IPS-NIHi11 (cell line): ENCODE results near the gene SCYL1.
"Not testable (repeated sequence)": the region's sequence is repeated elsewhere in the genome, so short reads cannot be mapped to it uniquely, and the experiment has no call there.

Experiments
- DNase-seq: peaks from one replicate; pipeline ENCODE4 v3.0.0; 2012; ENCODE audit warnings: mixed read lengths, low spot score

Gene SCYL1

GRCh38 chr11:65506290-65506771 lies 18.6 kb upstream of the SCYL1 start:
- no peak for DNase-seq

DNA sequence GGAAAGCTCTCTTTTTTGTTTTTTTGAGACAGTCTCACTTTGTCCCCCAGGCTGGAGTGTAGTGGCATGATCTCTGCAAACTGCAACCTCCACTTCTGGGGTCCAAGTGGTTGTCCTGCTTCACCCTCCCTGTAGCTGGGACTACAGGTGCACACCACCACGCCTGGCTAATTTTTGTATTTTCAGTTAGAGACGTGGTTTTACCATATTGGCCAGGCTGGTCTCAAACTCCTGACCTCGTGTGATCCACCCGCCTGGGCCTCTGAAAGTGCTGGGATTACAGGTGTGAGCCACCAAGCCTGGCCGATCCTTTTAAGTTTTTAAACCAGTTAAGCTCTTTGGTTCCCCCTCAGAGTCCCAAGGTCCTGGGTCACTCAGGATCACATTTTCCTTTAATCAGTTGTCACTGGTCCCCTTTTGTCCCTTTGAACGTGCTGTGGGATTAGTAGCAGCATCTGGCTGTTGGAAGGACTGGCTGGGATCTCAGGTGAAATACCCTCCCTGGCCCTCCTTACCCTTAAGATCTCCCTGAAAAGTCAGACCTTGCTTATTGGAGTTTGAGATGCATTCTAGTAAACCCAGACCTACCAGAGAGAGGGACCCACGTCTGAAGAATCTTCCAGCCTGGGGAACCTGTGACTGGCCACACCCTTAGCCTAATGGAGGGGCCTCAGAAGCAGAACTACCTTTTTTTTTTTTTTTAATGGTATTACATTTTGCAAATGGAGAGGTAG lies 17.9 kb upstream of the SCYL1 start:
- DNase-seq: no peak

DNA sequence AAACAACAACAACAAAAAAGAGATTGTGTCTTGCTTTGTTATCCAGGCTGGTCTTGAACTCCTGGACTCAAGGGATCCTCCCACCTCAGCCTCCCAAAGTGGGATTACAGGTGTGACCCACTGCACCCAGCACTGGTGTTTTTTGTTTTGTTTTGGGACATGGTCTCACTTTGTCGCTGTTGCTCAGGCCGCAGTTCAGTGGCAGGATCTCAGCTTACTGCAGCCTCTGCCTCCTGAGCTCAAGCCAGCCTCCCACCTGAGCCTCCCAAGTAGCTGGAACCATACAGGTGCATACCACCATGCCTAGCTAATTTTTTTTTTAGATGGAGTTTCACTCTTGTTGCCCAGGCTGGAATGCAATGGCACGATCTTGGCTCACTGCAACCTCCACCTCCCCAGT lies 12.6 kb upstream of the SCYL1 start:
- not testable (repeated sequence) for DNase-seq

DNA sequence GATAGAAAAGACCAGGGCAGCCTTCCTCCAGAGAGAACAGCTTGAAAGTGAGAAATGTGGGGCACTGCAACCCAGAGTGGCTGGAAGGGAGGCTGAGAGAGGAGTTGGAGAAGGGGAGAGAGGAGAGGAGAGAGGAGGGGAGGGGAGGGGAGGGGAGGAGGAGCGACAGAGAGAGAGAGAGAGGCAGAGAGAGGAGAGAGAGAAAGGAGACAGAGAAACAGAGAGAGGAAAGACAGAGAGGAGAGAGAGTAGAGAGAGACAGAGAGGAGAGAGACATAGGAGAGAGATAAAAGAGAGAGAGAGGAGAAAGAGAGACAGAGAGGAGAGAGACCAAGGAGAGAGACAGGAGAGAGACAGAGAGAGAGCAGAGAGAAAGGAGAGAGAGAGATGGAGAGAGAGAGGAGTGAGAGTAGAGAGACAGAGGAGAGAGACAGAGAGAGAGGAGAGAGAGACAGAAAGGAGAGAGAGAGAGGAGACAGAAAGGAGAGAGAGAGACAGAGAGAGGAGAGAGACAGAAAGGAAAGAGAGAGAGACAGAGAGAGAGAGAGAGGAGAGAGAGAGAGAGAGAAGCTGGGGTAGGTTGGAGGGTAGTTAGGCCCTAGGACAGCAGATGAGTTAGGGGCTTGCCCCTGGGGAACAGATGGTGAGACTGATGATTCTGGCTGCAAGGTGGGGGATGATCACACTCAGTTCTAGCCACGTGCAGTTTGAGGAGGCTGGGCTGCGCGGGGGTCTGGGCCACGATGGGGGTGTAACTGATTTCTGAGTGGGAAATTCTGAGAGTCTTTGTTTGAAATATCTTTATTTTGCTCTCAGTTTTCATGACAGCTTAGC lies 8.5 kb upstream of the SCYL1 start:
- DNase-seq: no peak

DNA sequence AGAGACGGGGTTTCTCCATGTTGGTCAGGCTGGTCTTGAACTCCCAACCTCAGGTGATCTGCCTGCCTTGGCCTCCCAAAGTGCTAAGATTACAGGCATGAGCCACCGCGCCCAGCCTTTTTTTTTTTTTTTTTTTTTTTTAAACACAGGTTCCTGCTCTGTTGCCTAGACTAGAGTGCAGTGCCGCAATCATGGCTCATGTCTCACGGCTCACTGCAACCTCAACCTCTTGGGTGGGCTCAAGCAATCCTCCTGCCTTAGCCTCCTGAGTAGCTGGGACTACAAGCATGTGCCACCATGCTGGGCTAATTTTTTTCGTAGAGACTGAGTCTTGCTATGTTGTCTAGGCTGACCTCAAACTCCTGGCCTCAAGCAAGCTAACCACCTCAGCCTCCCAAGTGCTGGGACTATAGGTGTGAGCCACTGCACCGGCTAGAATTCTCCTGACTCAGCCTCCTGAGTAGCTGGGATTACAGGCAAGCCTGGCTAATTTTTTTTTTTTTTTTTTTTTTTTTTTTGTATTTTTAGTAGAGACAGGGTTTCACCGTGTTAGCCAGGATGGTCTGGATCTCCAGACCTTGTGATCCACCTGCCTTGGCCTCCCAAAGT lies 5.8 kb upstream of the SCYL1 start:
- not testable (repeated sequence) for DNase-seq

DNA sequence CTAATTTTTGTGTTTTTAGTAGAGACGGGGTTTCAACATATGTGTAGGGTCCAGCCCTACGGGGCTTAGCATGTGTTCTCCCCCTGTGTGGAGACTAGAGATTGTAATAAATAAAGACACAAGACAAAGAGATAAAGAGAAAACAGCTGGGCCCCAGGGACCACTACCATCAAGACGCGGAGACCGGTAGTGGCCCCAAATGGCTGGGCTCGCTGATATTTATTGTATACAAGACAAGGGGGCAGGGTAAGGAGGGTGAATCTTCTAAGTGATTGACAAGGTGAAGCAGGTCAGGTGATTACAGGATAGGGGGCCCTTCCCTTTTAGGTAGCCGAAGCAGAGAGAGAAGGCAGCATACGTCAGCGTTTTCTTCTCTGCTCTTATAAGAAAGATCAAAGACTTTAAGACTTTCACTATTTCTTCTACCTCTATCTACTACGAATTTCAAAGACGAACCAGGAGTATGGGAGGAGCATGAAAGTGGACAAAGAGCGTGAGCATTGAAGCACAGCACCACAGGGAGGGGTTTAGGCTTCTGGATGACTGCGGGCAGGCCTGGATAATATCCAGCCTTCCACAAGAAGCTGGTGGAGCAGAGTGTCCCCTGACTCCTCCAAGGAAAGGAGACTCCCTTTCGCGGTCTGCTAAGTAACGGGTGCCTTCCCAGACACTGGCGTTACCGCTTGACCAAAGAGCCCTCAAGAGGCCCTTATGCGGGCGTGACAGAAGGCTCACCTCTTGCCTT lies 2.9 kb upstream of the SCYL1 start:
- DNase-seq: not testable (repeated sequence)

DNA sequence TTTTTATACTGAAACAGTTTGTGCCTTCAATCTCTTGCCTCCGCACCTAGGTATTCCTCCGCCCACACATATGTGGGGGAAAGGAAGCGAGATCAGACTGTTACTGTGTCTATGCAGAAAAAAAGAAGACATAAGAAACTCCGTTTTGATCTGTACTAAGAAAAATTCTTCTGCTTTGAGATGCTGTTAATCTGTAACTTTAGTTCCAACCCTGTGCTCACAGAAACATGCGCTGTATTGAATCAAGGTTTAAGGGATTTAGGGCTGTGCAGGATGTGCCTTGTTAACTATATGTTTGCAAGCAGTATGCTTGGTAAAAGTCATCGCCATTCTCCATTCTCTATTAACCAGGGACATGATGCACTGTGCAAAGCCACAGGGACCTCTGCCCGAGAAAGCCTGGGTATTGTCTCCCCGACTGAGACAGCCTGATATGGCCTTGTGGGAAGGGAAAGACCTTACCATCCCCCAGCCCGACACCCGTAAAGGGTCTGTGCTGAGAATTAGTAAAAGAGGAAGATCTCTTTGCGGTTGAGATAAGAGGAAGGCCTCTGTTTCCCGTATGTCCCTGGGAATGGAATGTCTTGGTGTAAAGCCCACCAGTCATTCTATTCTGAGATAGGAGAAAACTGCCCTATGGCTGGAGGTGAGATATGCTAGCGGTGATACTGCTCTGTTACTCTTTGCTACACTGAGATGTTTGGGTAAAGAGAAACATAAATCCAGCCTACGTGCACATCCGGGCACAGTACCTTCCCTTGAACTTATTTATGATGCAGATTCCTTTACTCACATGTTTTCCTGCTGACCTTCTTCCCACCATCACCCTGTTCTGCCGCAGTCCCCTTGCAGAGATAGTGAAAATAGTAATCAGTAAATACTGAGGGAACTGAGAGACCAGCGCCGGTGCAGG lies 1.9 kb upstream of the SCYL1 start:
- not testable (repeated sequence) for DNase-seq

GRCh38 chr11:65523631-65523968 lies 1.3 kb upstream of the SCYL1 start:
- not testable (repeated sequence) for DNase-seq

GRCh38 chr11:65524014-65524740 lies 706 bp upstream of the SCYL1 start:
- no peak for DNase-seq

DNA sequence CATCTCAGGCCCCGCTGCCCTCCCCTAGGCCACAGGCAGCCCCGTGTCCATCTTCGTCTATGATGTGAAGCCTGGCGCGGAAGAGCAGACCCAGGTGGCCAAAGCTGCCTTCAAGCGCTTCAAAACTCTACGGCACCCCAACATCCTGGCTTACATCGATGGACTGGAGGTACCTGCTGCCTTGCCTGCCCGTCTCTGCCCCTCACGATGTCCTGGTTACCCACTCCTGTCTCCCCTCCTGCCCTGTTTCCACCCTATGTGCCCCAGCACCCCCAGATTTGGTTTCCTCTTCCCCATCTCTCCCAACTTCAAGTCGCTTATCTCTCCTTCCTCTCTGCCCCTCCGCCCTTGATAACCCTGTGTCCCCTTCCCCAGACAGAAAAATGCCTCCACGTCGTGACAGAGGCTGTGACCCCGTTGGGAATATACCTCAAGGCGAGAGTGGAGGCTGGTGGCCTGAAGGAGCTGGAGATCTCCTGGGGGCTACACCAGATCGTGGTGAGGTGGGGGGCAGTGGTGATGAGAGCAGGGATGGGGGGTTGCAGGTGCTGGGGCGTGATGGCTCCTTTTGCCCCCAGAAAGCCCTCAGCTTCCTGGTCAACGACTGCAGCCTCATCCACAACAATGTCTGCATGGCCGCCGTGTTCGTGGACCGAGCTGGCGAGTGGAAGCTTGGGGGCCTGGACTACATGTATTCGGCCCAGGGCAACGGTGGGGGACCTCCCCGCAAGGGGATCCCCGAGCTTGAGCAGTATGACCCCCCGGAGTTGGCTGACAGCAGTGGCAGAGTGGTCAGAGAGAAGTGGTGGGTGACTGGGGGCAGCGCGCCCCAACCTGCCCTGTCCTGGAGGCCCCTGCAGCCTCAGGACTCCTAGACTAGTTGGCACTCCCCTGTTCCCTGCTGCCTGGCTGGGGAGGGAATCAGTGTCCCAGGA lies 930 bp downstream of the SCYL1 start:
- no peak for DNase-seq

- DNase-seq: no peak
Observed at GRCh38 chr11:65526744-65527143, 1.9 kb downstream of the SCYL1 start.

DNA sequence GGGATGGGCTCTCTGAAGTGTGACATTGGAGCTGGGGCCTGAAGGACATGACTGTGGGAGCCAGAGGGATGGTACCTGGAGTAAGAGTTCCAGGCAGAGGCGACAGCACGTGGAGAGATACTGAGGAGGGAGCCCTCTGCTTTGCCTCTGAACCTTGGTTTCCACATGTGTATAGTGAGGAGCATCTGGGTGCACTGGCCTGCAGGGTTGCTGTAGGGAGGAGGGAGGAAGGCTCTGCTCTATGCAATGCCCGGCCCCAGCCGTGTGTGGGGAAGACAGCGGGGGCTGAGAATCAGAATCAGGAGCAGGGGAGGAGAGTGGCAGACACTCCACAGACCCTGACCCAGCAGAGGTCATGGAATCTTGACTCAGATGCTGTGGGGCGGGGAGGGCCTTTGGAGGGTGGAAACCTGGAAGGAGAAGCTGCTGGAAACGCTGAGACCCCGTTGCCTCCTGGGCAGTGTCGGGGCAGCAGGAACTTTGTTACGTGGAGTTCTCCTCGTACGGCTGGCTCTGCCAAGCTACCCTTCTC lies 4.0 kb downstream of the SCYL1 start:
- no peak for DNase-seq

- DNase-seq: no peak
Observed at GRCh38 chr11:65529475-65530156, 4.7 kb downstream of the SCYL1 start.

DNA sequence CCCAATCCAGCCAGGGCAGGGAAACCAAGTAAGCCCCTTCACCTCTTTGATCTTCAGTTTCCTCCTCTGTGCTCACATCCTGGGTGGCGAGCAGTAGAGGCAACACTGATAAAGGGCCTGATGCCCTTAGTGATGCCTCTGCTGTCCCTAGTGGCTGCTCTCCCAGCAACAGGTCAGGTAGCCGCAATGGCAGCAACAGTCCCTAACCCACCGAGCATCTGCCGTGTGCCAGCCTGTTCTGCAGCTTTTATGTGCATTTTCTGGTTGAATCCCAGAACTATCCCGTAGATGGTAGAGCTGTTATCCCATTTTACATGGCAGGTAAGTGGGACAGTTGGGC lies 5.2 kb downstream of the SCYL1 start:
- no peak for DNase-seq

DNA sequence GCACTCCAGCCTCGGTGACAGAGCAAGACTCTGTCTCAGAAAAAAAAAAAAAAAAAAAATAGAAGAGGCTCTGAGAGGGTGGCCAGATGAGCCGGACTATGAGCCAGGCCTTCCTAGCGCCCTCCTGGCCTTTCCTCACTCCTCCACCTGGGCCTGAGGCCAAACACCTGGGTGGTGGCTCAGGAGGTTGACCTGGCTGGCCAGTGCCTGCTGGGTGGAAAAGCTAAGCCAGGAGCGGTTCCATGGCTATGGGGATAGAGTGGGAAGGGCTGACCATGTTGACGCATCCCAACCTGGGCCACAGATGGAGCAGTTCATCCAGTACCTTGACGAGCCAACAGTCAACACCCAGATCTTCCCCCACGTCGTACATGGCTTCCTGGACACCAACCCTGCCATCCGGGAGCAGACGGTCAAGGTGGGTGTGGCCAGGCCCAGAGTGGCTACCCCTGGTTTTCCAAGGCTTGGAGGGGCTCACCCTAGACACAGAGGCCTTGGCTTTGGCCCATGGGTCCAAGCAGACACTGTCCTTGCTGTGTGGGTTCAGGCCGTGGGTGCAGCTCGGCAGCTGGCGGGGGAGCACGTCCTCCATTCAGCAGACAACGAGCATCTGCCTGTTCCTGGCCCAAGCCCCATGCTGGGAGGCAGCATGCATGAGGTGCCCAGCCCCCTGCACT lies 7.6 kb downstream of the SCYL1 start:
- no peak for DNase-seq

DNA sequence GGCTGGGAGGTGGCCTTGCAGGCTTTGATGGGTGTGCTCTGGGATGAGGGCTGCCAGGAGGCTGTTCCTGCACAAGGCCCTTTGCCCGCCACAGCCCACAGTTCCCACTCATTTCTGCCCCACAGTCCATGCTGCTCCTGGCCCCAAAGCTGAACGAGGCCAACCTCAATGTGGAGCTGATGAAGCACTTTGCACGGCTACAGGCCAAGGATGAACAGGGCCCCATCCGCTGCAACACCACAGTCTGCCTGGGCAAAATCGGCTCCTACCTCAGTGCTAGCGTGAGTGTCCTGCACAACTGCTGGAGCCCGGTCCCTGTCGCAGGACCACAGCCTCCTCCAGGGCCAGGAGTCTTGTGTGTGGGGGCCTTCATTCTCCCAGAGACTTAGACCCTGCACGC lies 10.2 kb downstream of the SCYL1 start:
- DNase-seq: no peak

DNA sequence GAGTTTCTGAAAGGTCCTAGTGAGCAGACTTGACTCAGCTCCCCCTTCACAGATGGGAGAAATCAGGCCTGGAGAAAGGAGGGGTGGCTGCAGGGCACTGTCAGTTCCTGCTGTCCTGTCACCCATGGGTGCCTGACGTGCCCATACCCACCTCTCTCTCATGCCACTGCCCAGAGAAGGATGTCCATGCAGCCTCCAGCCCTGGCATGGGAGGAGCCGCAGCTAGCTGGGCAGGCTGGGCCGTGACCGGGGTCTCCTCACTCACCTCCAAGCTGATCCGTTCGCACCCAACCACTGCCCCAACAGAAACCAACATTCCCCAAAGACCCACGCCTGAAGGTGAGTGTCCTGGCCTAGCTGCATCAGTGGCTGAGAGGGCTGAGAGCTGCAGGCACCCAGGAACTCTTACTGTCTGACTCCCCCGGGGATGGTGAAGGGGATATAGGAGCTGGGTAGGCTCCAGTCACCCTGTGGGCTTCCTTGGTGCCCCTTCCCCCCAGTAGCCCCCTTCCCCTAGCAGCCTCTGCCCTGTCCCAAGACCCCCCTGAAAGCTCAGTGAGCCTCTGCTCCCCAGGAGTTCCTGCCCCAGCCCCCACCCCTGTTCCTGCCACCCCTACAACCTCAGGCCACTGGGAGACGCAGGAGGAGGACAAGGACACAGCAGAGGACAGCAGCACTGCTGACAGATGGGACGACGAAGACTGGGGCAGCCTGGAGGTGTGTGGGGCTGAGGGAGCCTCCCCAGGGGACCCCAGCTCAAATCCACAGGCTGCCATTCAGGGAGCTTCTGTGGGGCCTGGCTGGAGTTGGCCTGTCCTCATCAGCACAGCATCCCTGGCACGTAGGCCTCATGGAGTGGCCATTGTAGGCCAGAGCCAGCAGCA lies 11.8 kb downstream of the SCYL1 start:
- DNase-seq: no peak
